ENCODE results near the gene RAD51B. TPM values are rescaled to one million over a fixed set of nuclear protein-coding genes. Genes with fewer than 3 reads are reported as not detected.

RAD51B gene
- total RNA-seq, 6 experiments from 2014 or later: 2.7 to 5.8 (median 4.3) TPM

DNA sequence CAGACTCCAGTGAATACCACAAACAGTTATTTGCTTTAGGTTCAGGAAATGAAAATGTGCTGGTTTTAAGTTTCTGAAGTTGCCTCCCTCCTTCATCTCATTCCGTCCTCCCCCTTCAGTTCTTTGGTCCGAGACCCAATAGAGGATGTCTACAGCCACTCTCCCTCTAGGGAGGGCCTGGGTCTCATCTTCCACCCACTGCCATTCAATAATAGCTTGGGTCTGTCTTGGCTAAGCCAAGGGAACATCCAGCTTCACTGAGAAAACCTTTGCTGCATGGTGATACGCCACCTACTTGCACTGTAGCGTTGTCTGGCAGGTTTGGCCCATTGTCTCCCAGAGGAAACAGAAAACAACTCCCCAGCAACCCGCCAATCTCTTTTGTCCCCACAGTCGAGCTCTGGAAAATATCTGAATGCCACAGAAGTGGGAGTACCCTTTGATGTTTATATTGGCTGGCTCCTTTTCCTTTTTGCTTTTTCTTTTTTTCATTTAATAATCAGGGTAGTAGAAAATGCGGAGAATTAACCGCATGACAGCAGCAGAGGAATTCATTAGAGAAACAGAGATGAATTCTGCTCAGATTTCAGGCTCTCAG is 380.1 kb downstream of the RAD51B start:
- peak; percentile 49 to 77 (median 57) for ATAC-seq
- Histone ChIP-seq H3K36me3 (no peaks in the 10 kb centered on the region), H3K27ac (peak overlapping the region; percentile 56 to 87 (median 77)), H3K9me3 (no peaks in the 10 kb centered on the region), H3K4me1 (peaks cover 0 to 41% (median 11%) of the 10 kb centered on the region in 4 donors), H3K4me3 (no peak overlapping the region), H3K27me3 (no peaks in the 10 kb centered on the region)
- intact Hi-C loops (cut with DNase I): loop anchor here in 1 of 2 donors (10.0 kb wide), 1 partner anchor 45 kb away; no protein-coding TSS in a partner anchor
- peak in 1 of 3 donors; percentile 53 for DNase-seq
- TF ChIP-seq, protein P1, sequence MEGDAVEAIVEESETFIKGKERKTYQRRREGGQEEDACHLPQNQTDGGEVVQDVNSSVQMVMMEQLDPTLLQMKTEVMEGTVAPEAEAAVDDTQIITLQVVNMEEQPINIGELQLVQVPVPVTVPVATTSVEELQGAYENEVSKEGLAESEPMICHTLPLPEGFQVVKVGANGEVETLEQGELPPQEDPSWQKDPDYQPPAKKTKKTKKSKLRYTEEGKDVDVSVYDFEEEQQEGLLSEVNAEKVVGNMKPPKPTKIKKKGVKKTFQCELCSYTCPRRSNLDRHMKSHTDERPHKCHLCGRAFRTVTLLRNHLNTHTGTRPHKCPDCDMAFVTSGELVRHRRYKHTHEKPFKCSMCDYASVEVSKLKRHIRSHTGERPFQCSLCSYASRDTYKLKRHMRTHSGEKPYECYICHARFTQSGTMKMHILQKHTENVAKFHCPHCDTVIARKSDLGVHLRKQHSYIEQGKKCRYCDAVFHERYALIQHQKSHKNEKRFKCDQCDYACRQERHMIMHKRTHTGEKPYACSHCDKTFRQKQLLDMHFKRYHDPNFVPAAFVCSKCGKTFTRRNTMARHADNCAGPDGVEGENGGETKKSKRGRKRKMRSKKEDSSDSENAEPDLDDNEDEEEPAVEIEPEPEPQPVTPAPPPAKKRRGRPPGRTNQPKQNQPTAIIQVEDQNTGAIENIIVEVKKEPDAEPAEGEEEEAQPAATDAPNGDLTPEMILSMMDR (IDR thresholded peaks at IDR 0.05): no peak
- TF ChIP-seq POLR2A (IDR thresholded peaks at IDR 0.05): no peak
- 43% methylated on average over 8 of the region's 8 CpGs for WGBS (ENCODE audit: insufficient coverage, low coverage, low lambda C conversion rate, missing lambda C conversion rate)

DNA sequence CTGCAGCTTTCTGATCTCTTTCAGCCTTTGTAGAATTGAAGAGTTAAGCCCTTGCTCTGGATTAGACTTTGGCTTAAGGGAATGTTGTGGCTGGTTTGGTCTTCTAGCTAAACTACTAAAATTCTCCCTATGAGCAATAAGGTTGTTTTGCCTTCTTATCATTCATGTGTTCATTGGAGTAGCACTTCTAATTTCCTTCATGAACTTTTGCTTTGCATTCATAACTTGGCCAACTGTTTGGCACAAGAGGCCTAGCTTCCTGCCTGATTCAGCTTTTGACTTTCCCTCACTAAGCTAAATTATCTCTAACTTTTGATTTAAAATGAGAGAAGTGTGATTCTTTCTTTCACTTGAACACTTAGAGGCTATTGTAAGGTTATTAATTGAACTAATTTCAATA is 384.3 kb downstream of the RAD51B start:
- no peak for TF ChIP-seq POLR2A (IDR thresholded peaks at IDR 0.05)
- TF ChIP-seq, protein P1 (IDR thresholded peaks at IDR 0.05): no peak
- Histone ChIP-seq H3K36me3 (no peaks in the 10 kb centered on the region), H3K4me1 (peaks cover 0 to 15% (median 2%) of the 10 kb centered on the region in 4 donors), H3K27me3 (no peaks in the 10 kb centered on the region), H3K4me3 (no peak overlapping the region), H3K9me3 (no peaks in the 10 kb centered on the region), H3K27ac (no peak overlapping the region)
- no peak for DNase-seq
- ATAC-seq: no peak
- intact Hi-C loops (cut with DNase I): no loop called here

DNA sequence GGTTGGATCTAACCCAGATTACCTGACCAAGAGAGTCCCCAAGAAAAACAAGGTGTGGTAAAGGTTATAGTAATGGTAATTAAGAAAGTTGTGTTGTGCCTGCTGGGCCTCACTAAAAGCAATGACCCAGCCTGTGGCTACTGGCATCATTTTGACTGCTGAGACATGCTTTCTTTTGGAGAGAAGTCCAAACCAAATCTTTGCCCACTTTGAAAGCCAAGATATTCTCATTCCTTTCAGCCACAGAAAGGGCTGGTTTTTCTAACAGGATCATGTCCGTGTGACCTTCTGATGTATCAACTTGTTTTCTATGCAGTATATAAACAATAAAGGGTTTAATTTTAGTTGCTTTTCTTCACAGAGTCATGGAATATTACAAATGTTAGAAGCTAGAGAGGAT is 388.6 kb downstream of the RAD51B start:
- no peak for DNase-seq
- intact Hi-C loops (cut with DNase I): no loop called here
- TF ChIP-seq, protein P1 (IDR thresholded peaks at IDR 0.05): no peak
- TF ChIP-seq POLR2A (IDR thresholded peaks at IDR 0.05): no peak

DNA sequence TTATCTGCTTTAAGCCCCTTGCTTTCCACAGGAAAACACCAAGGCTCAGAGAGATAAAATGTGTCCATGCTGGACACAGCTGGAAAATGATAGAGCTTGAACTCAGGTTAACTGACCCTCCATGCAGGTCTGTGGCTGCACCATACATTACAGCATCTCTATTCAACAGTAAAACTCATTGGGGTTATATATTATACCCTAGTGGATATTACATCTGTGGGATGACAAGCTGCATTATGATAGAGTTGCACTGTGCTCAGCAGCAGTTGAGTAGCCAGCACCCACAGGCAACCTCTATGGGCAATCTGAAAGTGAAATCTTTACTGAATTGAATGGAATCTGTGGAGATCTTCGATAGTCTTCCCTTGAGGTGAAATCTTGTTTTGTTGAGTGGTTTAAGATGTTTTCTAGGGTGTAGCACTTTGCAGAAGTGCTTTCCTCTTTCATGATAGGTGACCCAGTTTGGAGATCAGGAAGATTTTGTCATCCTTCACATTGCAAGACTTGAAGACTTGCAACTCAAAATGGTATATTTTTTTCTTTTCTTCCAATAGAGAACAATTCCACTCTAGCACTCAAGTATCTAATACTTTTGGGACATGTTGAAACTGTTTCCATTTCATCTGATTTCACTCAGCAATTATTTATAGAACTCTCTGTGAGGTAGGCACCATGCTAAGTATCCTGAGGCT is 389.2 kb downstream of the RAD51B start:
- WGBS (ENCODE audit: insufficient coverage, low coverage, low lambda C conversion rate, missing lambda C conversion rate): 86% methylated on average over 1 of the region's 1 CpG
- no peak overlapping the region for H3K27ac ChIP-seq
- DNase-seq: no peak

More for the DNA sequence above, 388.6 kb downstream of the RAD51B start:
- Histone ChIP-seq H3K4me3 (no peak overlapping the region), H3K9me3 (no peaks in the 10 kb centered on the region), H3K4me1 (peaks cover 0 to 24% (median 4%) of the 10 kb centered on the region in 4 donors), H3K27ac (no peak overlapping the region), H3K36me3 (no peaks in the 10 kb centered on the region), H3K27me3 (no peaks in the 10 kb centered on the region)
- WGBS (ENCODE audit: insufficient coverage, low coverage, low lambda C conversion rate, missing lambda C conversion rate): 54% methylated on average over 1 of the region's 1 CpG
- ATAC-seq: no peak

More for the DNA sequence above, 389.2 kb downstream of the RAD51B start:
- H3K36me3 ChIP-seq: no peaks in the 10 kb centered on the region
- intact Hi-C loops (cut with DNase I): no loop called here
- no peak for ATAC-seq
- no peaks in the 10 kb centered on the region for H3K27me3 ChIP-seq
- no peak overlapping the region for H3K4me3 ChIP-seq
- peaks cover 0 to 24% (median 4%) of the 10 kb centered on the region in 4 donors for H3K4me1 ChIP-seq
- H3K9me3 ChIP-seq: no peaks in the 10 kb centered on the region
- TF ChIP-seq POLR2A (IDR thresholded peaks at IDR 0.05): no peak
- TF ChIP-seq, protein P1 (IDR thresholded peaks at IDR 0.05): no peak
